SK-MEL-5 (cell line): Measurements from ENCODE around the gene C1QTNF4. TPM values are rescaled to one million over a fixed set of nuclear protein-coding genes. Genes with fewer than 3 reads are reported as not detected.
"Not testable (repeated sequence)": the region's sequence is repeated elsewhere in the genome, so short reads cannot be mapped to it uniquely, and the experiment has no call there.

ENCODE experiments used
- DNase-seq: peaks from one replicate; pipeline ENCODE4 v3.0.0-alpha.2; 2016; ENCODE audit warnings: low read depth, low spot score
- in situ Hi-C: cut with HindIII; loops from 2 replicates; pipeline ENCODE4 v1.10.0; 2016; ENCODE audit warnings: low sequenced_read_pairs, high pct_unique_total_duplicates, low pct_unique_long_range_greater_than_20kb
- small RNA-seq, 2 experiments: library from RNA; depleted of rRNA; stranded (forward); fragments of <200 nt; gene quantifications; one replicate each; pipeline ENCODE3, GENCODE V24; 2014
- total RNA-seq: library from RNA; depleted of rRNA; stranded (reverse); fragments of >200 nt; shearing (Covaris generic); gene quantifications from 2 replicates; pipeline ENCODE4 v1.2.3, GENCODE V29; 2014; rRNA removed

The C1QTNF4 gene
- total RNA-seq, 1 experiment from 2014 or later: not detected

DNA sequence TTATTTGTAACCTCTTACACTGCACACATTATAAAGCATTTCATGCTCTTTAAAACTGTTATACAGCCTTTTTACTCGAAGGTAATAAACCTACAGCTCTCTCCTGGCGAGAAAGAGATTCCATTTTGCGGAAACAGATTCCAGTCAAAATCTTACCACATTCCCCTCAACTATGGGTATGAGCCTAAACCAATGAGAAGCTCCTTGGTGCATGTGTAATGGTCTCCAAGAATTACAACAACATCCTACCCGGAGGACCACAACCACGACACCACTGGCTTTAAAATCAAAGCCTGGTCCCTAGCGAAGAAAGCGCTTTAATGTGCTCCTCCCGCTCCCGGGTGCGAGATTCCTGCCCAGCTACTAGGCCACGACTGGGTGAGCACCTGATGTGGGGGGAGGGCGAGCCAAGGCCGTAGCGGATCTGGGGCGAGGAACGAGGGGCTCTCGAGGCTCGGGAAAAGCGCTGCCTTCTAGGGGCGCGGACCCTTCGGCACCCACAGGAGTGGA is 42.1 kb downstream of the C1QTNF4 start:
- peak; percentile 37 for DNase-seq
- in situ Hi-C loops: no loop called here

DNA sequence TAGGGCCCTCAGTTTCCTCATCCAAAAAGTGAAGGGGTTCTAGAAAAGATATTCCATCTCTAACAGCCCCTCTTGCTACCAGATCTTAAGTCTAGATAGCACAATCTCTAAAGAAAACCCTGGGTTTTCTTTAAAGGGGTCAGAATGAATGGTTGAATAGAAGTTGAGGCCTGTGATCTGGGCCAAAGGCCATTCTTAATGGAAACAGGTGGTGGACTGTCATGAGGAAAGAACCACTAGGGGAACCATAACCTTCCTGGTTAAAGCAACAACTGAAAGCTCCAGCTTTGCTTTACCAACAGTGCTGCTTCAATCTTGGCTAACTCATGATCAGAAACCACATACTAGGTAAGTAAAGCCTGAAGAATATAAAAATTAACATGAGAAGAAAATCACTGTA is 43.1 kb downstream of the C1QTNF4 start:
- DNase-seq: peak; percentile 67
- in situ Hi-C loops: no loop called here

DNA sequence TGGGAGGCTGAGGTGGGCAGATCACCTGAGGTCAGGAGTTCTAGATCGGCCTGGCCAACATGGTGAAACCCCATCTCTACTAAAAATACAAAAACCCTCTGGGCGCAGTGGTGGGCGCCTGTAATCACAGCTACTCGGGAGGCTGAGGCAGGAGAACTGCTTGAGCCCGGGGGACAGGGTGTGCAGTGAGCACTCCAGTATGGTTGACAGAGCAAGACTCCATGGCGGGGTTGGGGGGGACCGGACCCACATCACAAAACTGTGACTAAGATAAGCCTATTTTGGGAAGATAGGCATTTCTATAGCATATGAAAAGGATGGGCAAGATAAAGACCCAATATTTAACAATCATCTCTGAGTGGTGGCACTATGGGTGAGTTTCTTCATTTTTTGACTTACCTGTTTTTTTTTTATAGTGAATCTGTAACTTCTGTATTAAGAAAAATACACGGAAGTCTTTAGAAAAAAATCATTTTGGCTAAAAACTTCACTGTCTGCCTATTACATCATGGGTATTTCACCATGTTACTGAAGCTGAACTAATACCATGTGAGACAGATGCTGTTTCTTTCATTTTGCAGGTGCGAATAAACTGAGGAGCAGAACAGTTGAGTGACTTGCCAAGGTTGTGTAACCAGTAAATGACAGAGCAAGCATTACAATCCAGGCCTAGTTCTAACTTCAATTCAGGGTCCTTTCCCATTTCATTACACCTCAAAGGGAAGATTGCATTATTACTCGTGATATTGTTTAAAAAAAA is 43.7 kb downstream of the C1QTNF4 start:
- DNase-seq: no peak
- in situ Hi-C loops: no loop called here

DNA sequence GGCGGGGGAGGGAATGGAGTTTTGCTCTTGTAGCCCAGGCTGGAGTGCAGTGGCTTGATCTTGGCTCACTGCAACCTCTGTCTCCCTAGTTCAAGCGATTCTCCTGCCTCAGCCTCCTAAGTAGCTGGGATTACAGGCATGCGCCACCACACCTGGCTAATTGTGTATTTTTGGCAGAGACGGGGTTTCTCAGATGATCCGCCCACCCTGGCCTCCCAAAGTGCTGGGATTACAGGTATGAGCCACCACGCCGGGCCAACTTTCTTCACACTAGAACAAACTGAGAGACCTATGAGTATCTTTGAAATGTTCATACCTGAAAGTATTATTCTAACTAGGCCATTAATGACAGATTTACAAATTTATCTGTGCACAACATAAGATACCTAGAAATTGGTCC is 47.9 kb downstream of the C1QTNF4 start:
- DNase-seq, in situ Hi-C loops: not testable (repeated sequence)

DNA sequence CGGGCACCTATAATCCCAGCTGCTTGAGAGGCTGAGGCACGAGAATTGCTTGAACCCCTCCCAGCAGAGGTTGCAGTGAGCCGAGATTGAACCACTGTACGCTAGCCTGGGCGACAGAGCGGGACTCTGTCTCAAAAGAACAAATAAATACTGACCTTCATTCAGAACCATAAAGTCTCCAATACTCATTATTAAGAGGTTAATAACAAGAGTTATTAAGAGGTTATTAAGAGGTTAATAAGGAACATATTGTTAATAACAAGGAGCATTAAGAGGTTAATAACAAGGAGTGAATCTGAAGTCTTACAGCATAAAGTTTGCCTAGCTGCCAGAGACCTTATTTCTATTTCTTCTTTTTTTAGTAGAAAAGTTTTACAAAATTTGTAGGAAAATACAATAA is 48.9 kb downstream of the C1QTNF4 start:
- in situ Hi-C loops: no loop called here
- no peak for DNase-seq

DNA sequence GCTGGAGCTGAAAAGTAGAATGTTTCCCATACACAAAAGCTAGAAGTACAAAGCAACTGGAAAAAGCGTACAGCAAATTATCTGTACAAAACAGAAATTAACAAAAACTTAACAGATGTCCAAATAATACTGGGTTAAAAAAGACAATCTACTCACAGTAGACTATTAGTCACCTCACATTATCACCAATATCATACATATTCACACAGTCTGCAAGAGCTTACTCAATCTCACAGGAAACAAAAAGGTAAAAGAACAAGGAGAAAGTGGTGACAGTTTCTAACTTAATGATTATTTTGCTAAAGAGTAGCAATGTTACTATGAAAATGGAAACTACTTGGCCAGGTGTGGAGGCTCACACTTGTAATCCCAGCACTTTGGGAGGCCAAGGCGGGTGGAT is 53.1 kb downstream of the C1QTNF4 start:
- in situ Hi-C loops: no loop called here
- DNase-seq: no peak

GRCh38 chr11:47539681-47540039 is 54.6 kb downstream of the C1QTNF4 start:
- in situ Hi-C loops: no loop called here
- no peak for DNase-seq

Small RNA genes lying within 50 kb of the gene (small RNA-seq; reads per million reads assigned to genes)
- gene RN7SL652P (0 reads per million in 2 experiments), gene RNU5E-10P (0 to 0.02 reads per million in 2 experiments)

Other genes starting within 250 kb of the C1QTNF4 start
- not detected in 2 replicates for gene MYBPC3, start 241.7 kb downstream of the C1QTNF4 start, total RNA-seq
- gene SPI1, start 215.9 kb downstream of the C1QTNF4 start, total RNA-seq: not detected in 2 replicates
- 34.9 and 38.6 TPM in 2 replicates for gene SLC39A13, start 185.8 kb downstream of the C1QTNF4 start, total RNA-seq
- 152 and 165 TPM in 2 replicates for gene PSMC3, start 168.0 kb downstream of the C1QTNF4 start, total RNA-seq
- not detected in 2 replicates for gene RAPSN, start 145.3 kb downstream of the C1QTNF4 start, total RNA-seq
- gene CELF1, start 41.3 kb downstream of the C1QTNF4 start, total RNA-seq: 86.7 and 95.1 TPM in 2 replicates
- gene PTPMT1, start 28.8 kb downstream of the C1QTNF4 start, total RNA-seq: 70.7 and 76.8 TPM in 2 replicates
- 26.1 and 26.5 TPM in 2 replicates for gene KBTBD4, start 15.4 kb downstream of the C1QTNF4 start, total RNA-seq
- gene NDUFS3, start 15.3 kb downstream of the C1QTNF4 start, total RNA-seq: 134 and 156 TPM in 2 replicates
- gene FAM180B, start 7.7 kb downstream of the C1QTNF4 start, total RNA-seq: 0.63 and 0.85 TPM in 2 replicates
- 154 and 227 TPM in 2 replicates for gene MTCH2, start 48.1 kb upstream of the C1QTNF4 start, total RNA-seq
- 1.5 and 4.3 TPM in 2 replicates for gene AGBL2, start 121.0 kb upstream of the C1QTNF4 start, total RNA-seq
- 37.8 and 38.7 TPM in 2 replicates for gene FNBP4, start 172.9 kb upstream of the C1QTNF4 start, total RNA-seq